Vagina (tissue), 2 donors: ENCODE measurements around the gene MOV10L1. TPM values are rescaled to one million over a fixed set of nuclear protein-coding genes. Genes with fewer than 3 reads are reported as not detected.

Experiments
- DNase-seq, 2 donors: peaks; one replicate each; pipeline ENCODE4 v3.0.0-alpha.2; 2017; ENCODE audit errors: extremely low spot score in 2 of 2
- H3K27ac ChIP-seq: fragments of 200-600 bp; sonication (generic); one replicate; pipeline ENCODE4 v1.5.1; 2019
- H3K27me3 ChIP-seq: fragments of 200-600 bp; sonication (generic); one replicate; pipeline ENCODE4 v1.5.1; 2019
- H3K36me3 ChIP-seq, 2 donors: fragments of 200-600 bp; sonication (generic); one replicate each; pipeline ENCODE4 v1.5.1; 2017 to 2019
- H3K4me1 ChIP-seq: fragments of 200-600 bp; sonication (generic); one replicate; pipeline ENCODE4 v1.5.1; 2019
- H3K4me3 ChIP-seq, 2 donors: fragments of 200-600 bp; sonication (generic); 1 replicate in 1 of 2; 2 replicates in 1 of 2; pipeline ENCODE4 v1.5.1; 2016 to 2019
- H3K9me3 ChIP-seq: fragments of 200-600 bp; sonication (generic); one replicate; pipeline ENCODE4 v1.5.1; 2019
- CTCF ChIP-seq, 3 experiments: fragments of 450-650 bp in 2 of 3; fragments of 200-600 bp in 1 of 3; sonication (generic) in 1 of 3; IDR thresholded peaks; one replicate each; pipeline ENCODE4 v1.5.1; 2017 to 2019; ENCODE audit warnings: antibody characterized with exemption in 3 of 3, mild to moderate bottlenecking in 2 of 3, moderate library complexity in 2 of 3
- POLR2A ChIP-seq, 2 donors: fragments of 450-650 bp; IDR thresholded peaks; one replicate each; pipeline ENCODE4 v1.6.1; 2017; ENCODE audit warnings: antibody characterized with exemption in 2 of 2, mild to moderate bottlenecking in 2 of 2, moderate library complexity in 2 of 2
- POLR2AphosphoS5 ChIP-seq, 2 donors: sonication (generic); formaldehyde crosslinking; IDR thresholded peaks; one replicate each; pipeline ENCODE4 v1.9.0; 2017; ENCODE audit warnings: antibody characterized with exemption in 2 of 2, mild to moderate bottlenecking in 2 of 2, low read depth in 1 of 2; ENCODE audit not compliant: insufficient read depth in 1 of 2
- intact Hi-C: fragments of 100-400 bp; cut with DNase I; formaldehyde crosslinking; loops from one replicate; pipeline ENCODE4 v1.15.1; 2023
- total RNA-seq: library from RNA; depleted of rRNA; stranded (reverse); fragments of >200 nt; gene quantifications from one replicate; pipeline ENCODE4 v1.2.3, GENCODE V29; 2016

Gene MOV10L1
- total RNA-seq, 1 donor from 2014 or later = 0.98 TPM

DNA sequence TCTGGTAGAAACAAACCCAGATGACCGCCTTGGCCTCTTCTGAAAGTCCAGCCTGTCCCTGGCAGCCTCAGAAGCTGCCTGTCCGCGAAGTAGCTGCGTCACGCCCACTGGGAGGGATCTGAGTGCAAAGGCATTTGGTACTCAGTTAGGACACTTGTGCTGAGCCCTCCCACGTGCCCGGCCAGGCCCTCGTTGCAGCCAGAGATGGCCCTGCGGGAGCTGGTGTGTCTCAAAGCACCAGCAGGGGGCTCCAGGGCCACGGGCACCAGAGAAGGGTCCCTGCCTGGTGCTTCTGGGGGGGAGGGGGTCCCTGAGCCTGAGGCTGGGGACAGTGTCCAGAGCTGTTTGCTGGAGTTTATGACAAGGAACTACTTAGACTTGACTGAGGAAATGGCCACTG, 116.8 kb downstream of the MOV10L1 start:
- TF ChIP-seq POLR2AphosphoS5 (IDR thresholded peaks at IDR 0.05; ENCODE audit: insufficient read depth in 1 of 2, low read depth in 1 of 2) = no peak
- Histone ChIP-seq H3K9me3 (no peaks in the 10 kb centered on the region), H3K27ac (no peak overlapping the region), H3K4me1 (peaks cover 53% of the 10 kb centered on the region), H3K36me3 (peaks cover 0 to 38% of the 10 kb centered on the region in 2 donors), H3K27me3 (no peaks in the 10 kb centered on the region), H3K4me3 (no peak overlapping the region)
- no peak for DNase-seq
- intact Hi-C loops = no loop called here

DNA sequence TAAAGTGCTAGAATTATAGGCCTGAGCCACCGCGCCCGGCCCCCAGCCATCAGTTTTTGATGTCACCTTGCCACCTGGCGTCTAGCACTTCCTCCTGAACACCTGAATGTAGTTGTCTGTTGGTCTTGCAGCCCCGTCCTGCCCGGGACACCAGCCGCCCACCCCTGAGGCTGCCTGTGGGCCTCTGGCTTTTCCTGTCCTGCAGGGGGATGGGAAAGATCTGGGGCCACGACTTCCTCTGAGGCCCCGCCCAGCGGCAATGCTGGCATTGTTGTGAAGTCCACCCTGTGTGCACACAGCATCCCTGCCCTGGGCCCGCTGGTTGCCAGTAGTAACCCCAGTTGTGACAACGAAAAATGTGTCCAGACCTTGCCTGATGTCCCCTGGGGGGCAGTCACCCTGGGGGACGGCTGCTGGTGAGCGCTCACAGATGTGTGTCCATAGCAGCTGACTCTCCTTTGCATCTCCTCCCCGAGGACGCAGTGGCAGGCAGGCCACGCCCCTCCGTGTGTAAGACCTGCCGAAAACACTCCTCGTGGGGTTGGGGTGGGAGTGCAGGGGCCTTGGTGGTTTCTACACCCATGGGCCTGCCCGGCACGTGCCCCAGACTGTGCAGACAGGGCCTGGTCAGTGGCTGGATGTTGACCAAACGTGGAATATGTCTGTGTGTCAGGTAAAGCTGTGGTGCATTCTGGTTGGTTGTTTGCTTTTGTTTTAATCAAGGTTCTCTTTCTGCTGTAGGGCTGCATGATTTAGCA, 117.8 kb downstream of the MOV10L1 start:
- Histone ChIP-seq H3K4me3 (no peak overlapping the region), H3K36me3 (peaks cover 0 to 46% of the 10 kb centered on the region in 2 donors), H3K4me1 (peaks cover 43% of the 10 kb centered on the region), H3K27ac (no peak overlapping the region), H3K27me3 (no peaks in the 10 kb centered on the region), H3K9me3 (no peaks in the 10 kb centered on the region)
- TF ChIP-seq POLR2A (IDR thresholded peaks at IDR 0.05) (no peak), CTCF (IDR thresholded peaks at IDR 0.05) (no peak), POLR2AphosphoS5 (IDR thresholded peaks at IDR 0.05; ENCODE audit: insufficient read depth in 1 of 2, low read depth in 1 of 2) (no peak)
- intact Hi-C loops = no loop called here
- DNase-seq = no peak

DNA sequence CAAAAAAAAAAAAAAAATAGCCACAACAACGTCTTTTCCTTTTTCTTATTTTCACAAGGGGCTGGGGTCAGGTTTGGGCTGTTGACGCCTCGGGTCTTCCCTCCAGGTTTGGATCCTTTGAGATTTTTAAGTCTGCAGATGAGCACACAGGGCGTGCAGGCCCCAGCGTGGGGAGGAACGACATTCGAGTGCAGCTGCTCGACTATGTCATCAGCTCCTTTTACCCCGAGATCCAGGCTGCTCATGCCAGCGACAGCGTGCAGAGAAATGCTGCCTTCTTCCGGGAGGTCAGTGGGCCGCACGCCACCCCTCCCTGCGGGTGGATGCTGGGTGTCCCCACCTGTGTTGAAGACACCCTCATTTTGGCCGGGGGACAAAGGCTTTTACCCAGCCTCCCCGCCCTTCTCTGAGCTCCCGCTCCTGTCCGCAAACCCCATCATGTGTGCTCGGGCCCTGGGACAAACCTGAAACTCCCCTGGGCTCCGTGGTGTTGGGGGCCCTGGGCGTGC, 118.7 kb downstream of the MOV10L1 start:
- Histone ChIP-seq H3K27ac (no peak overlapping the region), H3K36me3 (peaks cover 0 to 55% of the 10 kb centered on the region in 2 donors), H3K4me3 (no peak overlapping the region), H3K9me3 (no peaks in the 10 kb centered on the region), H3K4me1 (peaks cover 38% of the 10 kb centered on the region), H3K27me3 (no peaks in the 10 kb centered on the region)
- intact Hi-C loops = no loop called here
- TF ChIP-seq CTCF (IDR thresholded peaks at IDR 0.05) = no peak
- no peak for DNase-seq

GRCh38 chr22:50208939-50209892, 119.4 kb downstream of the MOV10L1 start:
- Histone ChIP-seq H3K4me1 (peaks cover 38% of the 10 kb centered on the region), H3K27ac (peak overlapping the region; percentile 25), H3K36me3 (peaks cover 0 to 52% of the 10 kb centered on the region in 2 donors), H3K27me3 (no peaks in the 10 kb centered on the region), H3K4me3 (no peak overlapping the region), H3K9me3 (no peaks in the 10 kb centered on the region)
- TF ChIP-seq POLR2A (IDR thresholded peaks at IDR 0.05) (no peak), CTCF (IDR thresholded peaks at IDR 0.05) (no peak), POLR2AphosphoS5 (IDR thresholded peaks at IDR 0.05; ENCODE audit: insufficient read depth in 1 of 2, low read depth in 1 of 2) (no peak)
- DNase-seq = no peak
- intact Hi-C loops = no loop called here

GRCh38 chr22:50209893-50210292, 120.1 kb downstream of the MOV10L1 start:
- peak; percentile 72 to 87 (median 73) for TF ChIP-seq CTCF (IDR thresholded peaks at IDR 0.05)
- no peak for TF ChIP-seq POLR2A (IDR thresholded peaks at IDR 0.05)
- no peak for TF ChIP-seq POLR2AphosphoS5 (IDR thresholded peaks at IDR 0.05; ENCODE audit: insufficient read depth in 1 of 2, low read depth in 1 of 2)
- no peaks in the 10 kb centered on the region for H3K9me3 ChIP-seq
- H3K27me3 ChIP-seq = no peaks in the 10 kb centered on the region
- H3K36me3 ChIP-seq = peaks cover 0 to 53% of the 10 kb centered on the region in 2 donors
- no peak overlapping the region for H3K4me3 ChIP-seq
- H3K27ac ChIP-seq = peak overlapping the region; percentile 25
- H3K4me1 ChIP-seq = peaks cover 36% of the 10 kb centered on the region
- no peak for DNase-seq
- intact Hi-C loops = no loop called here
